Globus pallidus (tissue), 1 donor: ENCODE data around the gene BLVRB.
A peak's percentile ranks its signal among the peaks of the same experiment; 100 is the strongest.
"Not testable (repeated sequence)": the region's sequence is repeated elsewhere in the genome, so short reads cannot be mapped to it uniquely, and the experiment has no call there.

ENCODE experiments used
- DNase-seq: peaks from one replicate; pipeline ENCODE4 v3.0.0-alpha.2; 2015; ENCODE audit warnings: low spot score

BLVRB gene

DNA sequence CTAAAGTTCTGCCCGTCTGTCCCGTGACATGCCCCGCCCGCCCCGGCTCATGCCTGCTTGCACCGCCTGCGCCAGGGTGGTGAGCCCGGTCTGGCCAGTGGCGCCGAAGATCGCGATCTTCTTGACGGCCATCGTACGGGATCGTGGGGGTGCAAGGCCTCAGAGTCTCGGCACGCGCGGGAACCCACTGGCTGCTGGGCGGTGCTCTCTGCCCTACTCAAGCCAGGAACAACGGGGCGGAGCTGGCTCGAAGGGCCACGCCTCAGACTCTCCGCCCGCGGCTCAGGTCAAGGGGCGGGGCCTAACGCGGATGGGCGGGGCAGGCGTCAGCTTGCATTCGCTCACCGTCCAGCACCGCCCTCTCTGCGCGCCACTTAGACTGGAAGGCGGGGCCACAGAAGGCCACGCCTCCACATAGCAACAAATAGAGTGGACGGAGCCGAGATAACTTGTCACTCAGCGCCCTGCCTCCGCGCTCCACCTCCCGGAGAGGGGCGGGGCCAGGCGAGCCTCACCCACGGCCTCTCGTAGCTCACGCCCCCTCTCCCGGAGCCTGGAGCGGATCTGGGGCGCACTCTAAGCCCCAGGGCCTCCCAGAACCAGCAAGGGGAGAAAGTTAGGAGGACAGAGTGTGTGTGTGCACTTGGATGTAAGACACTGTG is at the start of gene BLVRB:
Gene BLVRB (minus strand): TSS at position 189 of the 662 bp plus-strand sequence. CDS start 57 bp downstream, at position 132.
- peak; percentile 100 for DNase-seq

DNA sequence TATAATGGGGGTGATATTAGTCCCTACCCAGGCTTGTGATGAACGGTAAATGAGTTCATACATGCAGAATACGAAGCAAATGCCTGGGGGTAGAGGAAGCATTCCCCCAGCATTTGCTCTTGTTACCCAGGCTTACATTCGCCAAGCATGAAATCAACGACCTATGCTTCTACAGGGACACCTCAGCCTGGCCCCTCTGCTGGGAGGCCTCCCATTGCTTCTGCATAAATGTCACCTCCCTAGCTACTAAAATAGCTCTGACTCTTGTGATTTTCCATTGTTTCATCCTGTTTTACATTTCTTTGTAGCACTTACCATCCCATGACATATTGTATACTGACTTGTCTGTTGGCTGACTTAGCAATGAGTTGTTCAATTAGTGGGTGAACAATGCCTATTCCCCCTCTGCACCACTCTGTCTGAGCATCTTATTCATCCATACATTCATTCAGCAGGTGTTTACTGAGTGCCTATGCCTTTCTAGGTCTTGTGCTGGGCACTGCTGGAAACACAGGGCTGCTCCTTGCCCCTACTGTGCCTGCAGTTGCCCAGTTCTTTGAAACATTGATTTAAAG is 48.3 kb upstream of the BLVRB start:
- DNase-seq: no peak

DNA sequence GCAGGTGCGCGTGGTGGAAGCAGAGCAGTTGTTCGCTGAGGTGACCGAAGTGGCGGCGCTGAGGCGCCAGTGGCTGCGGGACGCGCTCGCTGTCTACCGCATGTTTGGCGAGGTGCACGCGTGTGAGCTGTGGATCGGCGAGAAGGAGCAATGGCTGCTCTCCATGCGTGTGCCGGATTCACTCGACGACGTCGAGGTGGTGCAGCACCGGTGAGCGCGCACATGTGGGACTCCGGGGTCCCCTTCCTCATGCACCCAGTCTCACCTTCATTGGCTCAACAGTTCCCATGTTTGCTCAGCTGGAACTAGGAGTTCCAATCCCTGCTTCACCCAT is 47.8 kb upstream of the BLVRB start:
- DNase-seq: no peak

DNA sequence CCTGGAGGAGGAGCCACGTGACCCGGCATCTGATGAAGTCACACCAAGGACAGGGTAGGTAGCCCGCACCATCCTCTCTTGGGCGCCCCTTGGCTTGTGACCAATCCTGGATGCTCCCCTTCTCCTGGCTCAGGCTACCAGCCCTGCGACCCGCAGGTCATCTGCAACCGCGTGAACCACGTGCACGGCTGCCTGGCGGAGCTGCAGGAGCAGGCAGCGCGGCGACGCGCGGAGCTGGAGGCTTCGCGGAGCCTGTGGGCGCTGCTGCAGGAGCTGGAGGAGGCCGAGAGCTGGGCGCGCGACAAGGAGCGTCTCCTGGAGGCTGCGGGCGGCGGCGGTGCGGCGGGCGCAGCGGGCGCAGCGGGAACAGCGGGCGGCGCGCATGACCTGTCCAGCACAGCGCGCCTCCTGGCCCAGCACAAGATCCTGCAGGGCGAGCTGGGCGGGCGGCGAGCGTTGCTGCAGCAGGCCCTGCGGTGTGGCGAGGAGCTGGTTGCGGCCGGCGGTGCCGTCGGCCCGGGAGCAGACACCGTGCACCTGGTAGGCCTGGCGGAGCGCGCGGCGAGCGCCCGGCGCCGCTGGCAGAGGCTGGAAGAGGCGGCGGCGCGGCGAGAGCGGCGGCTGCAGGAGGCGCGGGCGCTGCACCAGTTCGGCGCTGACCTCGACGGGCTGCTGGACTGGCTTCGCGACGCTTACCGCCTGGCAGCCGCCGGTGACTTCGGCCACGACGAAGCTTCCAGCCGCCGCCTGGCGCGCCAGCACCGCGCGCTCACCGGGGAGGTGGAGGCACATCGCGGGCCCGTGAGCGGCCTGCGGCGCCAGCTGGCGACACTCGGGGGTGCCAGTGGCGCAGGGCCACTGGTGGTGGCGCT is 47.2 kb upstream of the BLVRB start:
- no peak for DNase-seq

DNA sequence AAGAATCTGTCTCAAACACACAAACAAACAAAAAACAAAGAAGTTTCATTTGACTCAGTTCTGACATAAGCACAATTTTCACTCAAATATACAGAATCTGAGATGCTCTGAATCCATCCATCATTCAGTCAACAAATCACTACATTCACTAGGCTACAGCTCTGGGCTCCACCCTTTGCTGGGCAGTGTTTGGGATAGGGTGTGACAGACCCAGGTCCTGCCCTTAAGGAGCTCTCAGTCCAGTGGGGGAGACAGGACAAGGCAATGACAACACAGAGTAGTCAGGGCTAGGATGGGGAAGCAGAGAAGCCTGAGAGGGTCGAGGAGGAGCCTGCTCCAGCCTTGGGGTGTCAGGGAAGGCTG is 46.5 kb upstream of the BLVRB start:
- DNase-seq: no peak

DNA sequence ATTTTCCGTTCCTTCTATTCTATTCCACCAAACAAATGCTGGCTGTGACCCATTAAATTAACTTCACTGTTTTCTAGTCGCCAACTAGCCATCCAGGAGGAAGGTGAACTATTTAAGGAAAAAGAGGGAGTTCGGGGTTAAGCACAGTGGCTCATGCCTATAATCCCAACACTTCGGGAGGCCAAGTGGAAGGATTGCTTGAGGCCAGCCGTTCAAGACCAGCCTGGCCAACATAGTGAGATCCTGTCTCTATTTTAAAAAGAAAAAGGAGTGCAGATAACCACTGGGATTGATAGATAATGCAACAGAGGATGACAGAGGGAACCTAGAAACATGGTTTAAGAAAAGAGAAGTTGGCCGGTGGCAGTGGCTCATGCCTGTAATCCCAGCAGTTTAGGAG is 45.9 kb upstream of the BLVRB start:
- DNase-seq: no peak

DNA sequence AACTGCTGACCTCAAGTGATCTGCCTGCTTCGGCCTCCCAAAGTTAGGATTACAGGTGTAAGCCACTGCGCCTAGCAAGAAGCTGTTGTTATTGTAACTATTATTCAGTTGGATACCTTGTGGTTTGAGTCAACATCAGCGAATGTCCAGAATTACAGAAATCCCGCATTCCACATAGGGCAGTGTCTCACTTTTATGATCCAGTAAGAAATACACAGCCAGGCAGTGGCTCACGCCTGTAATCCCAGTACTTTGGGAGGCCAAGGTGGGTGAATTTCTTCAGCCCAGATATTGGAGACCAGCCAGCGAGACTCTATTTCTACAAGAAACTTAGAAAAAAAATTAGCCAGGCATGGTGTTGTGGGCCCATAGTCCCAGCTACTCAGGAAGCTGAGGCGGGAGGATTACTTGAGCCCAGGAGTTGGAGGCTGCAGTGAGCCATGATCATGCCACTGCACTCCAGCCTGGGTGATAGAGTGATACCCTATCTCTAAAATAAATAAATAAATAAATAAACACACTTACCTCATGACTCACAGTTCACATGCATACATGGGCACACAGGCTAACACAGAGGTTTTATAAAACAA is 45.1 kb upstream of the BLVRB start:
- DNase-seq: no peak

DNA sequence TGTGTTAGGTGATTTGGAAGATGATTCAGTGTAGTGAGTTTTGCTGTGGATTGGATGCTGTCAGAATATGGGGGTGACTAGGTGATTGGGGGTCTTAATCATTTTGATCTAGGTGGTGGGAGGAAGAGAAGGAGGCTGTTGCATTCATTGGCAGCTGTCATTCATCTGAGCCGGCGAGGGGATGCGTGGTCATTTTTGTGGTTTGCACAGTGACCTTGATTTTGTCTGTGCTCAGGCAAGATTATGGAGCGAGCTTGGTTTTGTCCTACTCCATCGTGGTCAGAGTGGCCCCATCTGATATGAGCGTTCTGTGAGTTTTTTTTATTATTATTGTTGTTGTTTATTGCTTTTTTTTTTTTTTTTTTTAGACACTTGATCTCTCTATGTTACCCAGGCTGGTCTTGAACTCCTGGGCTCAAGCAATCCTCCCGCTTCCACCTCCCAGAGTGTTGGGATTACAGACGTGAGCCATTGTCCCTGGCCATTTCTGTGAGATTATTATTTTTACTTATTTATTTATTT is 43.3 kb upstream of the BLVRB start:
- no peak for DNase-seq

DNA sequence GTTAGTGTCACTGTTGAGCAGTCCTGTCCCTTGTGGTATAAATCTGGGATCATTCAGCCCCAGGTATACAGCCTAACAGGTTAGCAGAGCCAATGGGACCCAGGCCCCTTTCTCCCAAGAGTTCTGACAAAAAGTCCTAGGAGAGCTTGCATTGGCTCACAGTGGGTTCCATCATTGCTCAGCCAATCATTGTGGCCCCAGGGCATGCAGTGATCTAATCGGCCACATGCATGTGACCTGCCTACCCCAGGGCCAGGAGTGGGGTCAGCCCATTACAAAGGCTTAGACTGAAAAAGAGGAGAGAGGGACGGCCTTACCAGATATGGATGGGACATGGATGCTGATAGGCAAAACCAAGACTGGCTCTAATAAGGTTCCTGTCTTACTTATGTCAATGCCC is 42.3 kb upstream of the BLVRB start:
- DNase-seq: no peak

DNA sequence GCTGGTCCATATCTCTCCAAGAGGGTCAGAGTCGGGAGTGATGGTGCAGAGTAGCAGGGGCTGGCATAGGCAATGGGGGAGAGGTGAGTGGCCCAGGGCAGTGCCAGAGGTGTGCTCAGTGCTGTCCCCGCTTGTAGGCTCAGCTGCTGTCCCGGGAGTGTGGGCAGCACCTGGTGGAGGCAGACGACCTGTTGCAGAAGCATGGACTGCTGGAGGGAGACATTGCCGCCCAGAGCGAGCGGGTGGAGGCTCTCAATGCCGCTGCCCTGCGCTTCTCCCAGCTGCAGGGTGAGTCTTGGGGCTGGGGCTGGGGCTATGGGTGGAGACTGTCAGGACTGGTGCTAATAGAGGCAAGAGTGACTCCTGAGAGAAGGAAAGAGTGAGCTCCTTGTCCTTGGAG is 40.6 kb upstream of the BLVRB start:
- DNase-seq: no peak

DNA sequence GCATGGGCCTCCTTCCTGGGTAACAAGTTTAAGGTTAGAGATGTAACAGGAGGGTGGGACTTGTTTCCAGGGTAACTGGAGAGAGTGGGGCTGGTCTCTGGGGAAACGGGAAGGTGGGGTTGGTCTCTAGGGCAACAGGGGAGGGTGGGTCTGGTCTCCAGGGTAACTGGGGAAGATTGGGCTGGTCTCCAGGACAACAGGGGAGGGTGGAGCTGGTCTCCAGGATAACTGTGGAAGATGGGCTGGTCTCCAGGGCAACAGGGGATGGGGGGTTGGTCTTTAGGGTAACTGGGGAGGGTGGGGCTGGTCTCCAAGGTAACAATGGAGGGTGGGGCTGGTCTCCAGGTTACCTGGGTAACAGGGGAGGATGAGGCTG is 37.8 kb upstream of the BLVRB start:
- DNase-seq: no peak

DNA sequence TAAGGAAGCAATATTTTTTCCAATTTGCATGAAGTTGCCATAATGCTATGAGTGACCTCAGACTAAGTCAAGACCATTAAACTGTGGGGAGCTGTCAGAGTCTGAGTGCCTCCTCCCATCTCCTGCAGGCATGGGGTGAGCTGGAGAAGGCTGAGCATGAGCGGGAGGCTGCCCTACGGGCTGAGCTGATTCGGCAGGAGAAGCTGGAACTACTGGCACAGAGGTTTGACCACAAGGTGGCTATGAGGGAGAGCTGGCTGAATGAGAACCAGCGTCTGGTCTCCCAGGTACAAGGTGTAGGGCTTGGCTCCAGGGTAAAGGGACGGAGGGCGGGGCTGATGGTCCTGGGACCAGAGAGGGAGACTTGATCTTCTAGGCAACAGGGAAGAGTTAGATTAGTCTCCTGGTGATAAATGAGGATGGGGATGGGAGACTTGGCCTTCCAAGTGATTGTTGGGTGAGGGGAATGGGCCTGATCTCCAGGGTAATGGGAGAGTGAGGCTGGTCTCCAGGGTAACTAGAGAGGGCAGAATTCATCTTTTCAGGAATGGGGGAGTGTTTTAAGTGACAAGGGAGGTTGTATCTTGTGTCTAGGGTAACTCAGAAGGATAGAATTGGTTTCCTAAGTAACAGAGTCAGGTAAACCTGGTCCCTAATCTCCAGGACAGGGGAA is 37.2 kb upstream of the BLVRB start:
- DNase-seq: no peak

DNA sequence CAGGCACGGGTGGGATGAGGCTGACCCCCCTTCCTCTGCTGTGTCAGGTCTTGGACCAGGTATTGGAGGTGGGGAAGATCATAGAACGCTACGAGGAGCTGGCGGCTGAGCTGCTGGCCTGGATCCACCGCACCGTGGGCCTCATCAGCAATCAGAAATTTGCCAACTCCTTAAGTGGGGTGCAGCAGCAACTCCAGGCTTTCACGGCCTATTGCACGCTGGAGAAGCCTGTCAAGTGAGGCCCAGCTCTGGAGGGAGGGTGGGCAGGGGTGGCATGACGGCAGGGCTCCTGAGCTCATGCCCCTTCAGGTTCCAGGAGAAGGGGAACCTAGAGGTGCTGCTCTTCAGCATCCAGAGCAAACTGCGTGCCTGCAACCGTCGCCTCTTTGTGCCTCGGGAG is 36.5 kb upstream of the BLVRB start:
- no peak for DNase-seq

DNA sequence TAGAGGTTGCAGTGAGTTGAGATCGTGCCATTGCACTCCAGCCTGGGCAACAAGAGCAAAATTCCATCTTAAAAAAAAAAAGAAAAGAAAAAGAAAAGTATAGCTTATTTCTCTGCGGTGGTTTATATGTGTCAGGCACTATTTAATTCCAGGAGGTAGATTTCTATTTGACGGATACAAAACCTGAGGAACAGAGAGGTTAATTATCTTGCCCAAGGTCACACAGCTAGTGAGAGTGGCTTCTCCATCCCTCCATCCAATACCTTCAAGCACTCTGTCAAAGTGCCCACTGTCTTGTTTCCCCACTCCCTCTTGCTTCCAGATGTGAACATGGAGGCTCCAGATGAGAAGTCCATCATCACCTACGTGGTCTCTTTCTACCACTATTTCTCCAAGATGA is 36.1 kb upstream of the BLVRB start:
- DNase-seq: no peak

DNA sequence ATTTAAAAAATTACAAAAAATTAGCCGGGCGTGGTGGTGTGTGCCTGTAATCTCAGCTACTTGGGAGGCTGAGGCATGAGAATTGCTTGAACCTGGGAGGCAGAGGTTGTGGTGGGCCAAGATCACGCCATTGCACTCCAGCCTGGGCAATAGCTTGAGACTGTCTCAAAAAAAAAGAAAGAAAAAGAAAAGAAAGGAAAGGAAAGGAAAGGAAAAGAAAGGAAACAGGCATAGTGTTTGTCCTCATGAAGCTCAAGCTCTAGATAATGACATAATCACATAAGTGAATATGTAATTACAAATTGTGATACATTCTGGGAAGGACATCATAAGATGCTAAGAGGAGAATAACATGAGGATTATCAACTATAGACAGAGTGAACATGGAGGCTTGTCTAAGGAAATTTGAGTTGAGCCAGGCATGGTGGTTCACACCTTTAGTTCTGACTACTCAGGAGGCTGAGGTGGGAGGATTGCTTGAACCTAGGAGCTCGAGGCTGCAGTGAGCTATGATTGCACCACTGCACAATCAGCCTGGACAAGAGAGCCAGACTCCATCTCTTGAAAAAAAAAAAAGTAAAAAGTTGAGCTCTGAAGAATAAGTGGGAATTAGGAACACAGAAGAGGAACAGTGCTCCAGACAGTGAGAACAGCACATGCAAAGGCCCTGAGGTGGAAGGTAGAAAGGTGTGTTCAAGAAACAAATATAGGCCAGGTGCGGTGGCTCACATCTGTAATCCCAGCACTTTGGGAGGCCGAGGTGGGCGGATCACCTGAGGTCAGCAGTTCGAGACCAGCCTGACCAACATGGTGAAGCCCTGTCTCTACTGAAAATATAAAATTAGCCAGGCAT is 35.4 kb upstream of the BLVRB start:
- DNase-seq: not testable (repeated sequence)

DNA sequence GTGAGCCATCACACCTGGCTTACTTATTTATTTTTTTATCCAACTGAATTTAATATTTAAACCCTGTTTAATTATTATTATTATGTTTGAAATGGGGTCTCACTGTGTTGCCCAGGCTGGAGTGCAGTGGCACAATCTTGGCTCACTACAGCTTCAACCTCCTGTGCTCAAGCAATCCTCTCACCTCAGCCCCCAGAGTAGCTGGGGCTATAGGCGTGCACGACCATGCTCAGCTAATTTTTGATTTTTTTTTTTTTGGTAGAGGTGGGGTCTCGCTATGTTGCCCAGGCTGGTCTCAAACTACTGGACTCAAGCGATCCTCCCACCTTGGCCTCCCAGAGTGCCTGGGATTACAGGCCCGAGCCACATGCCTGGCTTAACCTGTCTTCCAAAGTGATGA is 33.8 kb upstream of the BLVRB start:
- no peak for DNase-seq

DNA sequence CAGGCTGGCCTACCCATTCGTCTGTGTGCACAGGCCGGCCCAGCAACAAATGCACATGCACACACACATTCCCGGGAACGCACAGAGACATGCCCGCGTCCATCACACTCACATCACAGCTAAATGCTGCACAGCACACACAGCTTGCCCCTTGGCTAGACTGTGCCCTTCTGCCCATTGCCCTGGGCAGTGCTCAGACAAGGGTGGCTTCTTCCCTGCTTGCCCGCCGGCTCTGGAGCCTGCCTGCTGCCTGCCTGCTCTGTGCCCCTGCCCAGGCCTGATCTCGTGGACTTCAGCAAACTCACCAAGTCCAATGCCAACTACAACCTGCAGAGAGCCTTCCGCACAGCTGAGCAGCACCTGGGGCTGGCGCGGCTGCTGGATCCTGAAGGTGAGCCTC is 31.7 kb upstream of the BLVRB start:
- no peak for DNase-seq

DNA sequence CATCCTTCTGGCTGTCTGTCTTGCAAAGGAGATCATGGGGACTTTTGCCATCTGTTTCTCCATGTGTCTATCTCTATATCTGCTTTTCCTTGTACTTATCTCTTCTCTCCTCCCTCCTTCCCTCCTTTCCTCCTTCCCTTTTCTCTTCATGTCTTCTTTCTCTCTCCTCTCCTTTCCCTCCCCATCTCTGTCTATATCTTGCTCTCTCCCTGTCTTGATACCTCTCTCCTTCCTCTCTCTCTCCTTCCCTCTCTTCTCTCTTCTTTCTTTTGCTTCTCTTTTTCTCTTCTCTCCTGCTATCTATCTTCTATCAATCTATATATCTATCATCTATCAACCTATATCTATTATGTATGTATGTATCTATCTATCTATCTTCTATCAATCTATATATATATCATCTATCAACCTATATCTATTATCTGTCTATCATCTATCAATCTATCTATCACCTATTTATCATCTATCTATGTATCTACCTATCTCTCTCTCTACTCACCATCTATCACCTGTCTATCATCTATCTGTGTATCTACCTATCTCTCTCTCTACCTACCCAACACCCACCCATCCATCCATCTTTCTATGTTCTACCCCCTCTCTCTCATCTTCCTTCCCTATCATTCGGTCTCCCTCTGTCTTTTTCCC is 28.8 kb upstream of the BLVRB start:
- no peak for DNase-seq

DNA sequence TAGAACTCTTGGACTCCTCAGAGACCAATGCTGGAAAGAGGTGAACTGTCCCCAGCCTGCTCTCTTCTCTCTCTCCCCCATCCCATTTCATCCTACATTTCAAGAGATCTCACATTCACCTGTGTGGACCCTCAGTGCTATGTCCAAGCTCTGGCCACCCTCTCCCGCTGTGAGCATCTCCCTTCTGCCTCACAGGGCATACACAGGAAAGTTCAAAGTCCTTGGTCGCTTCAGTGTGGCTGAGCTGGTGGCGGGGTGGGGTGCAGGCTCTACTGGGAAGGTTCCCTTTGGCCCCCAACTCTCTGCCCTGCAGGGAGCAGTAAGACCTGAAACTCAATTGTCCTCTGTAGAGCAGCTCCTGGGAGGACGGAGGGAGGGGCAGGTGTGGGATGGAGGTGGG is 28.2 kb upstream of the BLVRB start:
- no peak for DNase-seq

DNA sequence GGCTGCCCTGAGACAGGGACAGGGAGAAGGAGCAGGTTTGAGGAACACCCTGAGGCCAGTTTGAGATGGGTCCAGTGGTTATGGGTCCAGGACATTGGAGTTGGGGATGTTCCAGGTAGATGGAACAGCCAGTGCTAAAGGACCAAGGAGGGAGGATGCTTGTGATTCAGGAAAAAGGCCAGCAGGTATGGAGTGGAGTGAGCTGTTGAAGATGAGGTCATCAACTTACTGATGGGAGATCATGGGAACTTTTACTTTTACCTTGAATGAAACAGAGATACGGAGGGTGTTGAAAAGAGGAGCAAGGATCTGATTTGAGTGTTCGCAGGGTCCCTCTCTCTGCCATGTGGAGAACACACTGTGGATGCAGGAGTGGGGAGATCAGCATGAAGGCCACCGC is 26.7 kb upstream of the BLVRB start:
- DNase-seq: no peak

DNA sequence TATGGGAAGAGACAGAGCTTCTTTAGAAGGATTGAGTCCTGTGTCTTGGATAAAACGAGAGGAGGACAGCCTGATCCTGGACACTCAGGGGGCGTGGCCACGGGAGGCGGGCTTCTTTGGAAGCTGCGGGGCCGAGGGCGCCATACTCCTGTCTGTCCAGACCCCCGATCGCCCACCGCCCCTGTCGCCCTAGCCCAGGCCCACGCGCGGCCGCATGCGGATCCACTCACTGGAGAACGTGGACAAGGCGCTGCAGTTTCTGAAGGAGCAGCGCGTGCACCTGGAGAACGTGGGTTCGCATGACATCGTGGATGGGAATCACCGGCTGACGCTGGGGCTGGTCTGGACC is 24.3 kb upstream of the BLVRB start:
- no peak for DNase-seq
